OCI-LY1 (cell line): ENCODE results near the gene P3H1.

Experiments
- EZH2 ChIP-seq: fragments of 200-600 bp; sonication (generic), shearing (Covaris generic); IDR thresholded peaks from 2 replicates; pipeline ENCODE4 v1.8.0; 2017; ENCODE audit warnings: borderline replicate concordance, mixed run types, mild to moderate bottlenecking, antibody characterized with exemption, low read length, moderate library complexity, mixed read lengths
- TF ChIP-seq, protein P1 (sequence below): fragments of 200-600 bp; sonication (generic), shearing (Covaris generic); IDR thresholded peaks from 2 replicates; pipeline ENCODE4 v1.5.1; 2017; ENCODE audit warnings: mild to moderate bottlenecking, antibody characterized with exemption, low read length, moderate library complexity, mixed read lengths

DNA sequence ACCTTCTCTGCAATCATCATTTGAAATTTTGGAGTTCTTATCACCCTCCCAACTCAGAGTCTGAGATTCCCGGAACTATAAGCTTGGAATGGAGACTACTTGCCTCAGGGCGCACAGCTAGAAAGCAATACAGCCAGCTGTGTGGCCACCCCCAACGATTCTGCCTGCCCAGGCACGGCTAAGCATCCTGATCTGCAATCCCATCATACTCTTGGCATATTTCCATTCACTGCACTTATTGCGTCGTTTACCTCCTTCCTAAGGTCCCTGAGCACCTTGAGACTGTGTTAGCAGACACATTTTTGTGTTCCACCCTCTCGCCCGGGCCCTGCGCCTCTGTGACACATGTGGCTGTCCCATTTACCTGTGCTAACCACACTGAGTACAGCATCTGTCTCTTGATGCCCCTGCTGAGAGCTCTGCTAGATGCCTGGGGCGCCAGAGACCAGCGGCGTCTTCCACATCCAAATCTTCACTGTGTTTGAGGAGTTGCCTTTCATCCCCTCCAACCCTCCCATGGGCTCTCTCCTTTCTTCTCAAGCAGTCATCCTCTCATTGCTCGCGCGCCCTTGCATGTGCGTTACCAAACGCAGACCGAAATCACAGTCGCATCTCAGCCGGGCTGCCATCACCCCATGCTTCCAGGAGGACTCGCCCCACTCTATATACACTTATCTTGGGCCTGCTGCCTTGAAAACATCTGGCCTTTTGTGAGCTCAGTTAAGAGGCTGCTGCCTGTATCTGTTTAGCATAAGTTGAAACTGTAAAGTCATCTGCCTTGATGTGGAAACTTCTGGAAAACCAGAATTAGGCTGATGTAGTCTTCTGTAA lies 23.3 kb downstream of the P3H1 start:
- TF ChIP-seq, protein P1, sequence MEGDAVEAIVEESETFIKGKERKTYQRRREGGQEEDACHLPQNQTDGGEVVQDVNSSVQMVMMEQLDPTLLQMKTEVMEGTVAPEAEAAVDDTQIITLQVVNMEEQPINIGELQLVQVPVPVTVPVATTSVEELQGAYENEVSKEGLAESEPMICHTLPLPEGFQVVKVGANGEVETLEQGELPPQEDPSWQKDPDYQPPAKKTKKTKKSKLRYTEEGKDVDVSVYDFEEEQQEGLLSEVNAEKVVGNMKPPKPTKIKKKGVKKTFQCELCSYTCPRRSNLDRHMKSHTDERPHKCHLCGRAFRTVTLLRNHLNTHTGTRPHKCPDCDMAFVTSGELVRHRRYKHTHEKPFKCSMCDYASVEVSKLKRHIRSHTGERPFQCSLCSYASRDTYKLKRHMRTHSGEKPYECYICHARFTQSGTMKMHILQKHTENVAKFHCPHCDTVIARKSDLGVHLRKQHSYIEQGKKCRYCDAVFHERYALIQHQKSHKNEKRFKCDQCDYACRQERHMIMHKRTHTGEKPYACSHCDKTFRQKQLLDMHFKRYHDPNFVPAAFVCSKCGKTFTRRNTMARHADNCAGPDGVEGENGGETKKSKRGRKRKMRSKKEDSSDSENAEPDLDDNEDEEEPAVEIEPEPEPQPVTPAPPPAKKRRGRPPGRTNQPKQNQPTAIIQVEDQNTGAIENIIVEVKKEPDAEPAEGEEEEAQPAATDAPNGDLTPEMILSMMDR = no peak
- no peak for TF ChIP-seq EZH2
